ENCODE measurements around the gene CTNNA3.

CTNNA3 gene

DNA sequence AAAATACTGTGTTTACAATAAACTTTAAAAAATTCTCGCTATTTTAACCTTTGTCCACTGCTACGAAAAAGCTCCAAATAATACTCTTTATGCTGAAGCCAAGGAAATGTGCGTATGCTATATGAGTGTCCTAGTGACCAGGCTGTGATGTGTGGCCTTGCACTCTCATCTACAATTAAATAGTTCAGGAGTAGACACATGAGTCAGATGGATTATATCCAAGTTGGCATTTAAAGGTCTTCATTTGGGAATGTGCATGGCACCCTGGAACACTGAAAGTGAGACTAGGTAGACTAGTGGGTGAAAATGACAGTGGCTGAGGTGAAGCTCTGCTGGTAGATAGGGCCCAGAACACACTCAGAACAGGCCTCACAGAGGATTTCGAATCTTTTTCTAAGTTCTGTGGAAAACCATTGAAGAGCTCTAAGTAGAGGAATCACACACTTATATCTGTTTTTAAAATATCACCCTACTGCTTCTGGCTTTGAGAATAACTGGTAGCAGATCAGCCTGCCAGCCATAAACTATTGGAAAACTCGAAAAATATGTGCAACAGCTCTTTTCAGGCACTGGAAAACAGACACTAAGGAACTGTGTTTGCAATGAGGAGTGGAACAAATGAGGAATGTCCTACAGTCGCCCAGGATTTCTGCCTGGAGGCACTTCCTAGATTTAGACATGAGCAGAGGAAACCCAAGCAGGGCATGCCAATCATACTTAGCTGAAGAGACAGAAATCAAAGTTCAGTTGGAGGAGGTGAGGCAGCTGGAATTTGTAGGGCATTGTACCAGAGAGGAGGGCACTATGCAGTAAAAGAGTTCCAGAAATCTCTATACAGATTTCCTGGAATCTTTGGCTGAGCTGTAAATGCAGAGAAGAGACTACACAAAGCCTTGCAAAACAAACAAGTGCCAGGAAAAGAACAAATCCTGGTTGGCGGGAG lies 1374.0 kb downstream of the CTNNA3 start:
- TF ChIP-seq, protein P1, sequence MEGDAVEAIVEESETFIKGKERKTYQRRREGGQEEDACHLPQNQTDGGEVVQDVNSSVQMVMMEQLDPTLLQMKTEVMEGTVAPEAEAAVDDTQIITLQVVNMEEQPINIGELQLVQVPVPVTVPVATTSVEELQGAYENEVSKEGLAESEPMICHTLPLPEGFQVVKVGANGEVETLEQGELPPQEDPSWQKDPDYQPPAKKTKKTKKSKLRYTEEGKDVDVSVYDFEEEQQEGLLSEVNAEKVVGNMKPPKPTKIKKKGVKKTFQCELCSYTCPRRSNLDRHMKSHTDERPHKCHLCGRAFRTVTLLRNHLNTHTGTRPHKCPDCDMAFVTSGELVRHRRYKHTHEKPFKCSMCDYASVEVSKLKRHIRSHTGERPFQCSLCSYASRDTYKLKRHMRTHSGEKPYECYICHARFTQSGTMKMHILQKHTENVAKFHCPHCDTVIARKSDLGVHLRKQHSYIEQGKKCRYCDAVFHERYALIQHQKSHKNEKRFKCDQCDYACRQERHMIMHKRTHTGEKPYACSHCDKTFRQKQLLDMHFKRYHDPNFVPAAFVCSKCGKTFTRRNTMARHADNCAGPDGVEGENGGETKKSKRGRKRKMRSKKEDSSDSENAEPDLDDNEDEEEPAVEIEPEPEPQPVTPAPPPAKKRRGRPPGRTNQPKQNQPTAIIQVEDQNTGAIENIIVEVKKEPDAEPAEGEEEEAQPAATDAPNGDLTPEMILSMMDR (conservative IDR thresholded peaks at IDR 0.05; ENCODE audit: low read length) = no peak
- H3K4me3 ChIP-seq (ENCODE audit: low read length) = no peak overlapping the region
- DNase-seq (ENCODE audit: low read depth) = no peak

DNA sequence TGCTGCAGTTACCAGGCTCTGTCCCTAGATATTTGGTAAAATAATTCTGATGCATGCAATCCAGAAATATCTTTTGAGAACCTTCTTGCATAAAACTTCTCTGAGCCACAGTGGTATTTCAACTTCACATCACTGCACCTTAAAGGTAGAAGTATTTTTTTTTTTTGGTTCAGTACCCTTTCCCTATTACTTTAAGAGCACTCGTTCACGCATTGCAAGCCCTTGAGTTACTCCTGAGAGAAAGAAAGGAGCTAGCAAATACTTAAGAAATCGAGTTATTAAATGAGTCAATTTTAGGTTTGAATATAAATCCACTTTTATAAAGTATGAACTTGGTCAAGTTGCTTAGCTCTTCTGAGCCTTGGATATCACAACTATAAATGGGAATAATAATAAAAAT lies 1377.2 kb downstream of the CTNNA3 start:
- TF ChIP-seq, protein P1 (conservative IDR thresholded peaks at IDR 0.05; ENCODE audit: low read length) = no peak
- H3K4me3 ChIP-seq (ENCODE audit: low read length) = no peak overlapping the region
- no peak for DNase-seq (ENCODE audit: low read depth)

DNA sequence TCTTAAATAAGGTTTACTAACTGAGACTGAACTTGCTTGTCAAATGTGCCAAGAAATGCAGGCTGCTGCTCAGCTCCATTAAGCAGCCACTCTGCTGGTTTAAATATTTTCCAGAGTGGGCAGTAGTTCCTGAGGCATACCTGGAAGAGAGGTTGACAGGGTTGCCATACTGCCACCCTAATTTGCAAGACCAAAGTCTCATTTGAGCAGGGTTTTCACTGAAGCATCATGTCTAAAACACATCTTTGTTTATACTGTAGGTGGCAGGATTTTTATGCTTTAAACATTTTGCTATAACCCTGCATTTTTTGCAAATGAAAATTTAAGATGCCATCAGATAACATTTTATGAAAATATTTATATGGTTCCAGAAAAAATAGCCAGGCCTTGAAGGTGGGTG lies 1388.2 kb downstream of the CTNNA3 start:
- H3K4me3 ChIP-seq (ENCODE audit: low read length) = no peak overlapping the region
- TF ChIP-seq, protein P1 (conservative IDR thresholded peaks at IDR 0.05; ENCODE audit: low read length) = no peak
- DNase-seq (ENCODE audit: low read depth) = no peak

DNA sequence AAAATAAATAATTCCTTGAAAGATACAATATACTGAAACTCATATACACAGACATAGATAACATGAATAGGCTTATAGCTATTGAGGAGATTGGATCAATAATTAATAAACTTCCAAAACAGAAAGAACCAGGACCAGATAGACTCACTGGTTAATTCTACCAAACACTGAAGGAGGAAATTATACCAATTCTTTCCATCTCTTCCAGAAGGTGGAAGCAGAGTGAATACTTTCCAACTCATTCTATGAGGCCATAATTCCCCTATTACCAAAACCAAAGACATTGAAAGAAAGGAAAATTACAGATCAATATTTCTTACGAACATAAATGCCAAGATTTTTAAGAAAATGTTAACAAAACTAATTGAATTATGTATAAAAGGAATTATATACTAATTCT lies 1394.9 kb downstream of the CTNNA3 start:
- TF ChIP-seq, protein P1 (conservative IDR thresholded peaks at IDR 0.05; ENCODE audit: low read length) = no peak
- no peak overlapping the region for H3K4me3 ChIP-seq (ENCODE audit: low read length)
- DNase-seq (ENCODE audit: low read depth) = no peak

DNA sequence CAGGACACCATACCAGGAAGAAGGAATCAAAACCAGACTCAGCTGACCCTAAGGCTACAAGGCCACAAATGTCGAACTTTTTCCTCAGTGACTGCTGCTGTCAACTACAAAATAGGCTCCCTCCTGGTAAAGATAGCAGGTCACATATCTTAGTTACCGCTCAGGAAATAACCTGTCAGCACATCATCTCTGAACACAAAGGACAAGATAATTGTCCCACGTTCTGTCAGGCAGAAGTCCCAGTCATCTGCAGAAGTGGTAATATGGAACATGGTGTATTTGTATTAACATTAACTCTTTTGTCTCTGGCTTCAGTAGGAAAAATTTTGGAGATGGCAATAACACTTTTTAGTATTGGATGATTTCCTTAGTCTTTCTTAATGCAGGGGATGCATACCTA lies 1400.4 kb downstream of the CTNNA3 start:
- no peak for DNase-seq (ENCODE audit: low read depth)
- TF ChIP-seq, protein P1 (conservative IDR thresholded peaks at IDR 0.05; ENCODE audit: low read length) = no peak
- H3K4me3 ChIP-seq (ENCODE audit: low read length) = no peak overlapping the region

DNA sequence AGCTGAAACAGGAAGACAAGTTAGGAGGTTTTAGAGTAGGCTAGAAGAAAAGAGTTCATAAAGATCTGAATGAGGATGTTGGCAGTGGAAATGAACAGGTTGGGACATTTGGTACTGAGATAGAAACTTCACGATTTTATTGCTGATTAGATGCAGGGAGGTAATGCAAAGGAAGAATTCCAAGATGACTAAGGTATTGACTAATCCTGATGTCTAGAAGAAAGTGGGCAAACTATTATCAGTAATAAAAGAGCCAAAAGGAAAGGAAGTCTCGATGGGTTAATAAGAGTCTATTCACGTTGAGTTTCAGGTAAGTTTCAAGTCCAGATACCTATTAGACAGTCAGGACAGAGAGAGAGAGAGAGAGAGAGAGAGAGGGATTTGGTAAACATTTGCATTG lies 1401.5 kb downstream of the CTNNA3 start:
- DNase-seq (ENCODE audit: low read depth) = no peak
- H3K4me3 ChIP-seq (ENCODE audit: low read length) = no peak overlapping the region
- TF ChIP-seq, protein P1 (conservative IDR thresholded peaks at IDR 0.05; ENCODE audit: low read length) = no peak

DNA sequence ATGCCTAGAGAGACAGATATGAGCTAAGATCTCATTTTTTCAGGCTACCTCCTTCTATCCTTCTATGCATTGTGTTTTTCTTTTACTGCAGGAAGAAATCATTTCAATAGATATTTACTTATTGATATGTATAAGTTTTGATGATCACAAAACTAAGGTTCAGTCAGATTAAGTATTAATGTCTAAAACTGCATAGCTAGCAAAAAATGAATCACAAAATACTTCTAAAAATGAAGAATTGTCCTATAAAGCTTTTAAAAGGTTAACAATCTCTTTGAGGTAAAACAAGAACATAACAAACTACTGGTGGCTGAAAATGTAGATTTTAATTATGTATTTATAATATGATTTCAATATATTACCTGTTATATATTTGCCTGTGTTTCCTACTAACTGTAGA lies 1403.1 kb downstream of the CTNNA3 start:
- DNase-seq (ENCODE audit: low read depth) = no peak
- no peak overlapping the region for H3K4me3 ChIP-seq (ENCODE audit: low read length)
- TF ChIP-seq, protein P1 (conservative IDR thresholded peaks at IDR 0.05; ENCODE audit: low read length) = no peak
